HG03565 (cell line): Measurements from ENCODE around the gene CCDC146.
"Not testable (repeated sequence)": the region's sequence is repeated elsewhere in the genome, so short reads cannot be mapped to it uniquely, and the experiment has no call there.

Experiments
- ATAC-seq: cut with Tn5 transposase; IDR thresholded peaks from one replicate; pipeline ENCODE4 v1.9.1; 2021; ENCODE audit warnings: mild to moderate bottlenecking, moderate library complexity; ENCODE audit not compliant: unreplicated experiment

CCDC146 gene

GRCh38 chr7:77152232-77152631 lies 29.8 kb downstream of the CCDC146 start:
- ATAC-seq: not testable (repeated sequence)

GRCh38 chr7:77154917-77155464 lies 32.6 kb downstream of the CCDC146 start:
- ATAC-seq: peak; percentile 52

GRCh38 chr7:77155601-77156377 lies 33.4 kb downstream of the CCDC146 start:
- not testable (repeated sequence) for ATAC-seq

- ATAC-seq: peak; percentile 73
Observed at GRCh38 chr7:77157034-77157433, 34.6 kb downstream of the CCDC146 start.

DNA sequence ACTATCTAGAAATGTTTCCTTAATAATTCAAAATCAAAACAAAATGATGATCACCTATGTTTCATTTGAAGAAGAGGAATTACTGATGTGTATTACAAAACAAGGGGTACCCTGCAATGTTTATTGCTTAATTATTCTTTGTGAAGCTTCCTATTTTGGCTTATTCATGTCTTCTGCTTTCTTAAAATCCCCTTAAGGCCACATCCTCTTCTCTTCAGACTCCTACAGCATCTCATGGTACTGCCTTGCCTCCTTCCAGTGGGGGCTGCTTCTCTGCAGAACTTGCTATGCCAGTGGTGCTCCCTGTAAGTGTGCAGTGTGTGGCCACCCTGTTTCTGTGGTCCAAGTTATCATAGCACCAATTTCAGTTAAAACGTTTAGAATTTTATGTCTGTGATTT lies 35.0 kb downstream of the CCDC146 start:
- peak; percentile 34 for ATAC-seq

DNA sequence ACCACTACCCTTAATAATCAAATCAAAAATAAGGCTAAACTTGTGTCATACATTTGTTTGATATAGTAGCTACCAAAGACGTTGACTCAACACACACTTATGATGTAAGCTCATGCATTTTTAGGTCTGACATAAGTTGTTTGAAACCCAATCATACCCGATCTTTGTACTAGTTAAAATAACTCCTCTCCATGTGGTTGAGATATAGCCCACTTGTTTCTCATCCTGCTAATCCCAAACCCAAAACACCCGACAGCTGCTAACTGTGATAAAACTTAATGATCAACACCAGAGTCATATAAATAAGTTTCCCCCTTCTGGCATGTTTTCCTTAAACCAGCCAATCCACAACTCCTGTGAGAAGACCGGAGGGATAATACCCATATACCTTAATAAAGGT lies 48.7 kb downstream of the CCDC146 start:
- not testable (repeated sequence) for ATAC-seq

DNA sequence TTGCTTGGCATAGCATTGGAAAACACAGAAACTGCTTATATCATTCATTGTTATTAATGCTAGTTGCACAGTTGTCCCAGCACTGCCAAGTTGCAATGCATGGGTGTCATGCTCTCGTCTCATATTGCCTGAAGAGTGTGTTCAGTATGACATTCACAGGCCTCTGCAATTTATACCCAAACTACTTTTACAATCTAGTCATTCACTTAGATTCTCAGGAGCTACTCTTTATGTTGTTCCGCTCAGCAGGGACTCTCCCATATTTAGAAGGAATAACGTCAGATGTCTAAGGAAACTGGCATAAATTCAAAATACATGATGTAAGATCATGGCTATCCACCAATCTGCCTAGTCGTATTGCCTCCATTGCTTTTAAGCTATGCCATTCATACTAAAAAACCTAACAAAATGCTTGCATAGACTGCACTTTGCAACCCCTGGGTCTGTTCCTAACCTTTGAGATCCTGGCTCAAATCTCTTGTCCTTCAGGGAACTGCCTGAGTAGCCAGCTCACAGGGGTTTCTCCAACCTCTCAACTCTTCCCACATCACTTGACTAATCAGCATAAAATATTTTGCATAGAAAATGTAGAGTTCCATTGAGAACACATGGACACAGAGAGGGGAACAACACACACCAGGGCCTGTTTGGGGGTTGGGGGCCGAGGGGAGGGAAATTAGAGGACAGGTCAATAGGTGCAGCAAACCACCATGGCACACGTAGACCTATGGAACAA lies 50.2 kb downstream of the CCDC146 start:
- ATAC-seq: not testable (repeated sequence)

DNA sequence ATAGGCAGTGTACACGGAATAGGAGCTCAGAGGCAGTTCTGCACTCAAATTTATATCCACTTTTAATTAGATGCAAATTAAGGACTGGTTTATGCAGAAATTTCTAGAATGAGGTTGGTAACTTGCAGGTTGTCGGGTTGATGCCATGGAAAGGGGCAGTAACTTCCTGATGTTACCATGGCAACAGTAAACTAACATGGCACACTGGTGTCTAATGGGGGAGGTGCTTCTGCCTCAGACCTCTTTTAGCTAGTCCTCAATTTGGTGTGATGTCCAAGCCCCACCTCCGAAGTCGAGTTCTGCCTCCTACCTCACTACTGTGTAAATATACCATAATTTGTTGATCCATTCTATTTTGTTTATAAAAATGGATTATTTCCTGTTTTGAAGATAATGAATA lies 52.0 kb downstream of the CCDC146 start:
- not testable (repeated sequence) for ATAC-seq

- ATAC-seq: not testable (repeated sequence)
Observed at GRCh38 chr7:77175274-77175800, 52.9 kb downstream of the CCDC146 start.

- ATAC-seq: not testable (repeated sequence)
Observed at GRCh38 chr7:77177321-77177904, 55.0 kb downstream of the CCDC146 start.

DNA sequence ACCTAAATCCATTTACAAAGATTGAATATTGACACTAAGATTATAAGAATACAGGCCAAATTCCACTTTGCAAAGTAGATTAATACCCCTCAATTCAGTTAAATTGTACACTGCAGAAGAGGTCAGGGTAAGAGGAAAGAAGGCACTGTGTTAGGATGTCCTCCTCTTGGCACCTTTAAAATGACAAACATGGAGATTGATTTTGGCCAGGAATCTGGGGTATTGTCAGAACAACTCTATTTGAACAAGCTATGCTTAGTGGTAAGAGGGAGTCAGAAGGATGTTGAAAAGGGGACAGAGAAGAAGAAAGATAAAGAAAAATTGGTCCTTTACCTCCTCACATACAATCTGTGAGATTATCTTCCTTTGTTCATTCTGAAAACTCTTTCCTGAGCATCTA lies 55.6 kb downstream of the CCDC146 start:
- ATAC-seq: not testable (repeated sequence)

DNA sequence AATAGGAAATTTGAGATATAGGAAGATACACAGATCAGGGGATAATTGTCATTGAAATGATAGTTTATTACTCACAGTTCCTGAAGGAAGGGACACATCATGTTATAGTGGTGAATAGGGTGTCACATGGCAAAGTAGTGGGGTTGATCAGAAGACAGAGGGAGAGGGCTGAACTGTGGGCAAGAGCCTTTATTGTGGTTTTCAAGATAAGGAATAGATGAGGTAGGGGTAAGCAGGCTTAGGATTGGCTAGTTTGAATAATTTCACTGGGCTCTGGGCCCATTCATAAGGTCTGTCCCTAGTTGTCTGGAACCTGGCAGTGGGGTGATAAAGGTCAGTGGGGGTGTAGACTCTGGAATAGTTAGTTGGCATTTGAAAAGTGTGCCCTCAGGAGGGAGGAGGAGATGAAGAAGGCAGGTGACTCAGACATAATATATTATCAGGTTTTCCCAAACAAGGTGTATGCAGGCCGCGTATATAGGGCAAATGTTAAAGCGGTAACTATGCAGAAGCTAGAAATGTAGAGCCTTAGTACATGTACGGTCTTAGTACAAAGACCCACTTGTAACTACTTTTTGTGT lies 58.7 kb downstream of the CCDC146 start:
- ATAC-seq: no peak

GRCh38 chr7:77181734-77182133 lies 59.3 kb downstream of the CCDC146 start:
- no peak for ATAC-seq

- ATAC-seq: no peak
Observed at GRCh38 chr7:77182261-77182660, 59.8 kb downstream of the CCDC146 start.

DNA sequence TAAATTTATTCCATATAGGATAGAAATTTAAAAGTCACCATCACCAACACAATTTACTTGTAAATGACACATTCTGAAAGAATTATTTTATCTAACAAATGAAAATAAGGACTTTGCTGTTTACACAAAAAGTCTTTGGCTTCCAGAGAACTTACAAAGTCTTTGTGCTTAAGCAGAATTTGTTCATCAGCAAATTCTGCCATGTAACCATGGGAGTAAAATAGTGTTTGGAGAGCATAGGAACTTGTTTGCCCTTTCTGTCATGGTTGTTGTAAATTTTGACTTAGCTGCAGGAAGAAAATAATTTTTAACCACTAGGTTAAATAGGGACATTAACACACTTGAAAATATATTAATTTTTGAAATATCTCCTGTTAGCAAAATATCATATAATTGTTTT lies 62.0 kb downstream of the CCDC146 start:
- no peak for ATAC-seq

DNA sequence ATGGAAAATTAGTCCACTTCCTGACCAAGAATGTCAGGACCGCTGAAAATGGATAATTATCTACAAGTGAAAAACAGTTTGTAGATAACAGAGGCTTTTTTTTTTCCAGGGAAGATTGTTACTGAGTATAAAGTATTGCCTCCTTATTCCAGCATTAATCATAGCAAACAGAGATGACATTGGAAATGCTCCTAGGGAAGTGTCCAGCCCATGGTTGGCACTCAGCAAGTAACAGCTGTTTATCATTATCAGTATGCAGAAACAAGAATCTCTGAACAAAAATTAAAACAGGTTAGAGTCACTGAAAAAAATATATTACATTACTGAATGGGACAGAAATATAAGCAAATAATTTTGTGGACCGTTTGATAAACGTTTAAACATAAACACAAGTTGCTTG lies 62.6 kb downstream of the CCDC146 start:
- no peak for ATAC-seq

GRCh38 chr7:77185866-77186265 lies 63.5 kb downstream of the CCDC146 start:
- ATAC-seq: no peak

GRCh38 chr7:77188731-77189437 lies 66.5 kb downstream of the CCDC146 start:
- no peak for ATAC-seq

GRCh38 chr7:77197141-77197540 lies 74.7 kb downstream of the CCDC146 start:
- ATAC-seq: no peak
